Superior temporal gyrus (tissue), 1 donor: Measurements from ENCODE around the gene CREG2.

Source experiments
- DNase-seq: peaks from one replicate; pipeline ENCODE4 v3.0.0-alpha.2; 2016; ENCODE audit errors: extremely low spot score

Gene CREG2

GRCh38 chr2:101409699-101410098 is 22.4 kb upstream of the CREG2 start:
- DNase-seq, result no peak

GRCh38 chr2:101408925-101409324 is 21.6 kb upstream of the CREG2 start:
- no peak for DNase-seq

- no peak for DNase-seq
Measured at GRCh38 chr2:101405351-101405899, 18.1 kb upstream of the CREG2 start.

- DNase-seq, result no peak
Measured at GRCh38 chr2:101403745-101404144, 16.4 kb upstream of the CREG2 start.

- DNase-seq, result no peak
Measured at GRCh38 chr2:101402630-101403029, 15.3 kb upstream of the CREG2 start.

GRCh38 chr2:101401906-101402305 is 14.6 kb upstream of the CREG2 start:
- no peak for DNase-seq

GRCh38 chr2:101401326-101401665 is 14.0 kb upstream of the CREG2 start:
- no peak for DNase-seq

- DNase-seq, result no peak
Measured at GRCh38 chr2:101400506-101401325, 13.4 kb upstream of the CREG2 start.

- DNase-seq, result no peak
Measured at GRCh38 chr2:101400048-101400447, 12.7 kb upstream of the CREG2 start.

- no peak for DNase-seq
Measured at GRCh38 chr2:101399021-101399799, 11.9 kb upstream of the CREG2 start.

GRCh38 chr2:101398116-101398821 is 11.0 kb upstream of the CREG2 start:
- DNase-seq, result no peak

GRCh38 chr2:101396316-101396717 is 9.0 kb upstream of the CREG2 start:
- DNase-seq, result peak; percentile 48

- DNase-seq, result no peak
Measured at GRCh38 chr2:101395545-101396315, 8.4 kb upstream of the CREG2 start.

GRCh38 chr2:101388232-101388631 is 929 bp upstream of the CREG2 start:
- no peak for DNase-seq

GRCh38 chr2:101386599-101387150 is 628 bp downstream of the CREG2 start:
- peak; percentile 20 for DNase-seq

GRCh38 chr2:101383016-101383541 is 4.2 kb downstream of the CREG2 start:
- DNase-seq, result no peak

- no peak for DNase-seq
Measured at GRCh38 chr2:101382442-101382841, 4.9 kb downstream of the CREG2 start.

- no peak for DNase-seq
Measured at GRCh38 chr2:101380376-101380775, 6.9 kb downstream of the CREG2 start.

GRCh38 chr2:101379091-101379490 is 8.2 kb downstream of the CREG2 start:
- no peak for DNase-seq

GRCh38 chr2:101375653-101376052 is 11.7 kb downstream of the CREG2 start:
- DNase-seq, result no peak
